ENCODE results near the gene AFAP1L2. TPM values are rescaled to one million over a fixed set of nuclear protein-coding genes. Genes with fewer than 3 reads are reported as not detected.

AFAP1L2 gene
- total and polyA plus RNA-seq, 7 donors, result 0.75 to 3.6 (median 1.7) TPM

- DNase-seq, result peak in 1 of 2 donors; percentile 44
- H3K4me1 ChIP-seq, result no peaks in the 10 kb centered on the region
- intact Hi-C loops (cut with DNase I), result no loop called here
- H3K9me3 ChIP-seq, result no peaks in the 10 kb centered on the region
- no peaks in the 10 kb centered on the region for H3K36me3 ChIP-seq (ENCODE audit: insufficient read depth in 1 of 2, low read depth in 1 of 2)
- no peak overlapping the region for H3K27ac ChIP-seq
- H3K4me3 ChIP-seq, result no peak overlapping the region
- TF ChIP-seq CTCF (IDR thresholded peaks at IDR 0.05), result no peak
- no peaks in the 10 kb centered on the region for H3K27me3 ChIP-seq (ENCODE audit: insufficient read depth in 3 of 3, low read length in 2 of 3)
- no peak for ATAC-seq
- 90 to 94% (median 91%) methylated on average over 16 of the region's 16 CpGs for whole genome bisulfite sequencing, 3 donors
Measured at GRCh38 chr10:114289096-114289436, 115.2 kb downstream of the AFAP1L2 start.

- DNase-seq, result peak in 1 of 2 donors; percentile 19
- H3K27me3 ChIP-seq (ENCODE audit: insufficient read depth in 3 of 3, low read length in 2 of 3), result no peaks in the 10 kb centered on the region
- ATAC-seq, result no peak
- no peak for TF ChIP-seq CTCF (IDR thresholded peaks at IDR 0.05)
- H3K27ac ChIP-seq, result no peak overlapping the region
- WGBS, 3 donors, result 69 to 75% (median 69%) methylated on average over 11 of the region's 11 CpGs
- H3K4me1 ChIP-seq, result no peaks in the 10 kb centered on the region
- intact Hi-C loops (cut with DNase I), result no loop called here
- no peaks in the 10 kb centered on the region for H3K36me3 ChIP-seq (ENCODE audit: insufficient read depth in 1 of 2, low read depth in 1 of 2)
- no peak overlapping the region for H3K4me3 ChIP-seq
- H3K9me3 ChIP-seq, result no peaks in the 10 kb centered on the region
Measured at GRCh38 chr10:114288424-114289095, 115.7 kb downstream of the AFAP1L2 start.

GRCh38 chr10:114286921-114287320 is 117.4 kb downstream of the AFAP1L2 start:
- WGBS, 3 donors, result 59 to 63% (median 61%) methylated on average over 8 of the region's 8 CpGs
- H3K9me3 ChIP-seq, result no peaks in the 10 kb centered on the region
- H3K4me3 ChIP-seq, result no peak overlapping the region
- H3K27me3 ChIP-seq (ENCODE audit: insufficient read depth in 3 of 3, low read length in 2 of 3), result no peaks in the 10 kb centered on the region
- DNase-seq, result peak in 1 of 2 donors; percentile 8
- TF ChIP-seq CTCF (IDR thresholded peaks at IDR 0.05), result no peak
- no peak overlapping the region for H3K27ac ChIP-seq
- no peak for ATAC-seq
- intact Hi-C loops (cut with DNase I), result no loop called here
- H3K36me3 ChIP-seq (ENCODE audit: insufficient read depth in 1 of 2, low read depth in 1 of 2), result no peaks in the 10 kb centered on the region
- H3K4me1 ChIP-seq, result no peaks in the 10 kb centered on the region

- ATAC-seq (no peak), DNase-seq (peak in 1 of 2 donors; percentile 50)
- 86 to 90% (median 88%) methylated on average over 30 to 31 of the region's 31 CpGs for WGBS, 3 donors
- intact Hi-C loops (cut with DNase I), result no loop called here
- no peaks in the 10 kb centered on the region for H3K4me1 ChIP-seq
- H3K4me3 ChIP-seq, result no peak overlapping the region
- H3K27ac ChIP-seq, result no peak overlapping the region
- no peaks in the 10 kb centered on the region for H3K36me3 ChIP-seq (ENCODE audit: insufficient read depth in 1 of 2, low read depth in 1 of 2)
- TF ChIP-seq CTCF (IDR thresholded peaks at IDR 0.05), result no peak
- no peaks in the 10 kb centered on the region for H3K9me3 ChIP-seq
- no peaks in the 10 kb centered on the region for H3K27me3 ChIP-seq (ENCODE audit: insufficient read depth in 3 of 3, low read length in 2 of 3)
Measured at GRCh38 chr10:114285961-114286441, 118.3 kb downstream of the AFAP1L2 start.
